SU-DHL-6 (cell line): Measurements from ENCODE around the gene CACNA1C.

Experiments
- H2AFZ ChIP-seq: fragments of 200-600 bp; sonication (generic); 2 replicates; pipeline ENCODE4 v1.6.1; 2014; ENCODE audit warnings: low read depth, mild to moderate bottlenecking, moderate library complexity, mixed read lengths, antibody characterized with exemption, low read length; ENCODE audit not compliant: severe bottlenecking
- H3F3A ChIP-seq: fragments of 200-600 bp; shearing (Covaris generic); 2 replicates; pipeline ENCODE4 v1.6.0; 2016; ENCODE audit warnings: antibody characterized with exemption, mild to moderate bottlenecking; ENCODE audit not compliant: insufficient read depth
- H3K27ac ChIP-seq: fragments of 200-600 bp; sonication (generic); 2 replicates; pipeline ENCODE4 v1.5.1; 2016; ENCODE audit warnings: low read depth, mild to moderate bottlenecking, low read length, moderate library complexity, mixed read lengths
- H3K27me3 ChIP-seq: fragments of 200-600 bp; sonication (generic), shearing (Covaris generic); 2 replicates; pipeline ENCODE4 v1.6.0; 2014; ENCODE audit warnings: mild to moderate bottlenecking, low read length
- H3K36me3 ChIP-seq: fragments of 200-600 bp; sonication (generic); 2 replicates; pipeline ENCODE4 v1.6.1; 2014; ENCODE audit warnings: mild to moderate bottlenecking, low read length, mixed read lengths
- H3K4me2 ChIP-seq: fragments of 300-600, 200-600 bp; shearing (Covaris generic), sonication (generic); 2 replicates; pipeline ENCODE4 v1.6.0; 2014; ENCODE audit warnings: low read length, low read depth, mild to moderate bottlenecking; ENCODE audit not compliant: poor library complexity, severe bottlenecking
- H3K4me3 ChIP-seq: fragments of 200-600 bp; sonication (generic); 2 replicates; pipeline ENCODE4 v1.5.1; 2014; ENCODE audit warnings: antibody characterized with exemption, low read length, mild to moderate bottlenecking, mixed read lengths; ENCODE audit not compliant: insufficient read depth, poor library complexity, severe bottlenecking
- H3K79me2 ChIP-seq: fragments of 200-600 bp; sonication (generic); 2 replicates; pipeline ENCODE4 v1.6.1; 2014; ENCODE audit warnings: mild to moderate bottlenecking, low read length, moderate library complexity; ENCODE audit not compliant: insufficient read depth
- H3K9ac ChIP-seq: fragments of 200-600 bp; sonication (generic); 2 replicates; pipeline ENCODE4 v1.7.0; 2014; ENCODE audit warnings: mild to moderate bottlenecking, low read length
- H3K9me2 ChIP-seq: fragments of 200-600 bp; sonication (generic); replicated peaks from 2 replicates; pipeline ENCODE4 v1.6.1; 2014; ENCODE audit warnings: low read length; ENCODE audit not compliant: insufficient read depth
- H3K9me3 ChIP-seq: fragments of 200-600 bp; sonication (generic); 2 replicates; pipeline ENCODE4 v1.6.1; 2014; ENCODE audit warnings: low read length, mixed read lengths; ENCODE audit not compliant: insufficient read depth
- H4K20me1 ChIP-seq: fragments of 200-600 bp; sonication (generic); 2 replicates; pipeline ENCODE4 v1.6.1; 2014; ENCODE audit warnings: low read depth, mild to moderate bottlenecking, antibody characterized with exemption, low read length, moderate library complexity, mixed read lengths
- EZH2phosphoT487 ChIP-seq: fragments of 200-600 bp; sonication (generic), shearing (Covaris generic); conservative IDR thresholded peaks from 2 replicates; pipeline ENCODE4 v1.6.1; 2018; ENCODE audit warnings: mild to moderate bottlenecking, antibody characterized with exemption, low read length, moderate library complexity, mixed read lengths
- TF ChIP-seq, protein P1 (sequence below): fragments of 200-600 bp; sonication (generic); IDR thresholded peaks from one replicate; pipeline ENCODE4 v1.5.1; 2017; ENCODE audit warnings: antibody characterized with exemption, mild to moderate bottlenecking, low read length, moderate library complexity; ENCODE audit not compliant: insufficient read depth, poor library complexity, severe bottlenecking

CACNA1C gene

DNA sequence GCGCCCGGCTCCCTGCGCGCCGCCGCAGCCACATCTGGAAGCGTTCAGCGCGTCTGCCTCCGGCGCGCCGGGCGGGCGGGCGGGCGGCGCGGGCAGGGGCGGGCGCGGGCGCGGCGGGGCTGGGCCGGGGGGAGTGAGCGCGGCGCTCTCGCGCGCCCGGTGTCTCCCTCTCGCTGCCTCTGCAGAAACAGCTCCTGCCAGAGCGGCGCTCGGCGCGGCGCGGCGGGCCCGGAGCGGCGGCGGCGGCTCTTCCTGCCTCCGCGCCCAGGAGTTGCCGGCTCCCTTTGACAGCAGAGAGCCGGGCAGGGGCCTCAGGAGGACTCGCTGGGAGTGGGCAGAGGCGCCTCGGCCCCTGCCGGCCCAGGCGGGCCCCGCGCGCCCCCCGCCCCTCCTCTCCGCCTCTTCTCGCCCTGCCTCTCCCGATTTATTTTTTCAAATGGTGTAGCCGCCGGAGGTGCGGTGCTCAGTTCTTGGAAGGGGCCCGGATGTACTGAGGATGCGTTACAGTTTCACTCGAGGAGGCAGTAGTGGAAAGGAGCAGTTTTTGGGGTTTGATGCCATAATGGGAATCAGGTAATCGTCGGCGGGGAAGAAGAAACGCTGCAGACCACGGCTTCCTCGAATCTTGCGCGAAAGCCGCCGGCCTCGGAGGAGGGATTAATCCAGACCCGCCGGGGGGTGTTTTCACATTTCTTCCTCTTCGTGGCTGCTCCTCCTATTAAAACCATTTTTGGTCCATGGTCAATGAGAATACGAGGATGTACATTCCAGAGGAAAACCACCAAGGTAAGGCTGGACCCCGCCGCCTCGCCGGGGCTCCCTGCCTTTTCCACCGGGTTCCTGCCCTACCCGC, at the start of gene CACNA1C:
Gene CACNA1C (plus strand): TSS at position 162 of the 853 bp plus-strand sequence. CDS start 576 bp downstream, at position 738.
- no peak within 1 kb of the TSS for H3K27ac ChIP-seq
- H3K9ac ChIP-seq = peak within 1 kb of the TSS; percentile 38; the same call in 1 of the 2 replicates
- H3F3A ChIP-seq = no peaks in the 10 kb centered on the region
- H3K27me3 ChIP-seq = no peaks in the 10 kb centered on the region
- H3K4me3 ChIP-seq = peak within 1 kb of the TSS; percentile 34
- peak within 1 kb of the TSS; percentile 80 for H2AFZ ChIP-seq
- H3K36me3 ChIP-seq = no peaks in the 10 kb centered on the region
- H4K20me1 ChIP-seq = no peaks in the 10 kb centered on the region
- no peaks in the 10 kb centered on the region for H3K9me2 ChIP-seq
- peak within 1 kb of the TSS; percentile 67 for H3K4me2 ChIP-seq
- no peak for TF ChIP-seq EZH2phosphoT487
- no peaks in the 10 kb centered on the region for H3K9me3 ChIP-seq
- H3K79me2 ChIP-seq = no peaks in the 10 kb centered on the region

DNA sequence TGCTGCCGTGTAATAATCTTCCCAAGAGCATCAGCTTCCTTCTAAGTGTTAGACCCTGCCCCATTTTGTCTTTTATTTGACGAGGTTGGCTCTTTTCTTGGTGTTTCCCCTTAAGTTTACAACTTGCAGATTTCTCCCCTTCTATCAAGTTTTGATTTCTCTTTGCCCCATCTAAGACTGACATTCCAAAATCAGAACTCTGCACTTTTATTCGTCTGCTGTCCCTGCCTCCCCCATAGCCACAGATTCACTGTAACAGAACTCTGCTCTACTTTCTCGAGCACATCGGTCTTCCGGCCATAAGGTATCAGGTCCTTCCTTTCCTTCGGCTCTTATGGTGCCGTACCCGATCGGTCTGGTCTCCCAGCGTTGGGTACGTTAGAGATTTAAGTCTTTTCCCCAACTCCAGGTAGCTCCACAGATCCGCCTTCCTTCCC, 49.1 kb upstream of the CACNA1C start:
- Histone ChIP-seq H4K20me1 (no peaks in the 10 kb centered on the region), H2AFZ (peak overlapping the region; percentile 37), H3K36me3 (no peaks in the 10 kb centered on the region), H3K4me2 (peak overlapping the region; percentile 45), H3K9me3 (no peaks in the 10 kb centered on the region), H3K9me2 (no peaks in the 10 kb centered on the region), H3K4me3 (peak overlapping the region; percentile 55), H3K27ac (no peak overlapping the region), H3F3A (no peaks in the 10 kb centered on the region), H3K9ac (peak overlapping the region; percentile 59), H3K79me2 (no peaks in the 10 kb centered on the region), H3K27me3 (no peaks in the 10 kb centered on the region)
- no peak for TF ChIP-seq EZH2phosphoT487
- TF ChIP-seq, protein P1, sequence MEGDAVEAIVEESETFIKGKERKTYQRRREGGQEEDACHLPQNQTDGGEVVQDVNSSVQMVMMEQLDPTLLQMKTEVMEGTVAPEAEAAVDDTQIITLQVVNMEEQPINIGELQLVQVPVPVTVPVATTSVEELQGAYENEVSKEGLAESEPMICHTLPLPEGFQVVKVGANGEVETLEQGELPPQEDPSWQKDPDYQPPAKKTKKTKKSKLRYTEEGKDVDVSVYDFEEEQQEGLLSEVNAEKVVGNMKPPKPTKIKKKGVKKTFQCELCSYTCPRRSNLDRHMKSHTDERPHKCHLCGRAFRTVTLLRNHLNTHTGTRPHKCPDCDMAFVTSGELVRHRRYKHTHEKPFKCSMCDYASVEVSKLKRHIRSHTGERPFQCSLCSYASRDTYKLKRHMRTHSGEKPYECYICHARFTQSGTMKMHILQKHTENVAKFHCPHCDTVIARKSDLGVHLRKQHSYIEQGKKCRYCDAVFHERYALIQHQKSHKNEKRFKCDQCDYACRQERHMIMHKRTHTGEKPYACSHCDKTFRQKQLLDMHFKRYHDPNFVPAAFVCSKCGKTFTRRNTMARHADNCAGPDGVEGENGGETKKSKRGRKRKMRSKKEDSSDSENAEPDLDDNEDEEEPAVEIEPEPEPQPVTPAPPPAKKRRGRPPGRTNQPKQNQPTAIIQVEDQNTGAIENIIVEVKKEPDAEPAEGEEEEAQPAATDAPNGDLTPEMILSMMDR = no peak

DNA sequence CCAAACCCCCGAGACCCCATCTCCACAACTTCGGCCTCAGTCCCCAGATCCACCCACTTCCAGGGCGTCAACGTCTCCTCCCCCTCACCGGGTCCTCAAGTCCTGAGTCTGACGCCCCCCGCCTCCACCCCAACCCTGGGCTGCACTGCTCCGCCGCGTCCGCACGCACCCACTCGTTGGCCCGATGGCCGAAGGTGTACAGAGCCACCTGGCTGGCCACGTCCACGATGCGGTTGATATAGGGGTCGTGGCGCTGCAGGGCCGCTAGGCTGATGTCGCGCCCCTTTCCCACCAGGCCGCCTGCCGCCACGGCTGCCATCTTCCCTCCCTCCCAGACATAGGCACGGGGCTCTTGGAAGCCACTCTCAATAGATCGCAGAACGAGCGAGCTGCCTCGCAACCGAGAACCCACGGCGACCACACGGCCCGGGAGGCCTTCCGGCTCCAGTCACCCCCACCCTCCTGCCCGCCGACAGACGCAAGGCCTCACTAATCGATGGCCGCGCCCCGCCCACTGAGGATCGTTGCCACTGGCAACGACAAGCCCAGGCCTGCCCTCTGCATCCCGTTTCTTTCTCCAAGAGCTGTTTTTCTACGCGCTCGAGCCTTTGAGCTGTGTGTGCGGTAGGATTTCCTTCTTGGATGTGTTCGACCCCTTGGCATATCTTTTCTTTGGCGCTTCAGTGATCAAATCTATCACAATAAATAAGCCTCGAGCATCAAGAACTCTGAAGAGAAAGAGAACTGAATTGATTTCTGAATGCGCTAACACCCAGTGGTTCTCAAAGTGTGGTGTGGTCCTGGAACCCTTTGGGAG, 48.5 kb upstream of the CACNA1C start, which contains the start of gene DCP1B:
Gene DCP1B (minus strand): TSS at position 345 of the 817 bp plus-strand sequence. CDS start 26 bp downstream, at position 319.
- Histone ChIP-seq H3K9me2 (no peaks in the 10 kb centered on the region), H3K27me3 (no peaks in the 10 kb centered on the region), H3K9ac (peak within 1 kb of the TSS; percentile 59), H3K27ac (no peak within 1 kb of the TSS; the same call in 1 of the 2 replicates), H4K20me1 (no peaks in the 10 kb centered on the region), H3K79me2 (no peaks in the 10 kb centered on the region), H3K36me3 (no peaks in the 10 kb centered on the region), H2AFZ (peak within 1 kb of the TSS; percentile 46), H3K9me3 (no peaks in the 10 kb centered on the region), H3K4me2 (peak within 1 kb of the TSS; percentile 45), H3K4me3 (peak within 1 kb of the TSS; percentile 55), H3F3A (no peaks in the 10 kb centered on the region)
- TF ChIP-seq, protein P1 = no peak
- no peak for TF ChIP-seq EZH2phosphoT487
